ENCODE data around the gene PTPRE.

PTPRE gene

DNA sequence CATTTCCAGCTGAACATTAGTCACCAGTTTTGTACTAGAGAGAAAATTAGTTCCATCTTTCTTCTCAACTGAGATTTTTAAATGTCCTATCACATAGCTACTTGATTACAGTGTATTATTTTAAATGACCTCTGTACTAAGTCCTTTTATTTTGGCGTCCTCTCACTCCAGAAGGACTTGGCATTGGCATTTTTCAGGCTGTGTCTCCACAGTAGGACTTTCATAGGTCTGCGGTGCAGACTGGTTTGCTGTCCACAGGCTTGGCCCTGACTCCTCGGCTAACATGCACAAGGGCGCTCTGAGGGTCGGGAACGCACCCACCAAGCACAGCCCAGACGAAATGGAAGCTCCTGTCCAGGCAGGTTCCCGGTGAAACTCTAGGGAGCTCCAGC is 6.5 kb downstream of the PTPRE start:
- H3K27ac ChIP-seq: no peak overlapping the region
- peaks cover 0 to under 1% of the 10 kb centered on the region in 2 donors for H3K27me3 ChIP-seq
- H3K9me3 ChIP-seq: no peaks in the 10 kb centered on the region
- H3K4me1 ChIP-seq: peaks cover 0 to 9% (median 3%) of the 10 kb centered on the region in 4 donors
- TF ChIP-seq, protein P1, sequence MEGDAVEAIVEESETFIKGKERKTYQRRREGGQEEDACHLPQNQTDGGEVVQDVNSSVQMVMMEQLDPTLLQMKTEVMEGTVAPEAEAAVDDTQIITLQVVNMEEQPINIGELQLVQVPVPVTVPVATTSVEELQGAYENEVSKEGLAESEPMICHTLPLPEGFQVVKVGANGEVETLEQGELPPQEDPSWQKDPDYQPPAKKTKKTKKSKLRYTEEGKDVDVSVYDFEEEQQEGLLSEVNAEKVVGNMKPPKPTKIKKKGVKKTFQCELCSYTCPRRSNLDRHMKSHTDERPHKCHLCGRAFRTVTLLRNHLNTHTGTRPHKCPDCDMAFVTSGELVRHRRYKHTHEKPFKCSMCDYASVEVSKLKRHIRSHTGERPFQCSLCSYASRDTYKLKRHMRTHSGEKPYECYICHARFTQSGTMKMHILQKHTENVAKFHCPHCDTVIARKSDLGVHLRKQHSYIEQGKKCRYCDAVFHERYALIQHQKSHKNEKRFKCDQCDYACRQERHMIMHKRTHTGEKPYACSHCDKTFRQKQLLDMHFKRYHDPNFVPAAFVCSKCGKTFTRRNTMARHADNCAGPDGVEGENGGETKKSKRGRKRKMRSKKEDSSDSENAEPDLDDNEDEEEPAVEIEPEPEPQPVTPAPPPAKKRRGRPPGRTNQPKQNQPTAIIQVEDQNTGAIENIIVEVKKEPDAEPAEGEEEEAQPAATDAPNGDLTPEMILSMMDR (IDR thresholded peaks at IDR 0.05): no peak
- no peak for DNase-seq
- intact Hi-C loops (cut with DNase I; ENCODE audit: low total_unique reads): loop anchor here (2.0 kb wide), 1 partner anchor 157 kb away; no protein-coding TSS in a partner anchor
- H3K4me3 ChIP-seq: no peak overlapping the region
- no peaks in the 10 kb centered on the region for H3K36me3 ChIP-seq

DNA sequence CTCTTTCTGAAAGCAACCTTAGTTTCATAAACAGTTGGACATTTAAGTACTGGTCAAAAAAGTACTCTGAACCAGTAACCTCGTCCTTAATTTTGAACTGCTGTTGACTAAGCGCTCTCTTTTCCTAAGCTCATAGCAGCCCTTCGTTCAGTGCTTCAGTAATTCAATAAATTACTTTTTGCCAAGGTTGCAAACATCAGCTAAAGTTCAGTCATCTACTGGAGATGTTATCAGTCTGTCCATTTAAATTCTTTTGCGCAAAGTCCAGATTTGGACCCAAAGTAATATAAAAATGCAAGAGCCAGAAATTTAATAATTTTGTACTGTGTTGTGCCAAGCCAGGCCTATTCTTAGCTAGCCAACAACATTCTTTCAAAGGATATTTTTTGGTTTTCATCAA is 8.4 kb downstream of the PTPRE start:
- Histone ChIP-seq H3K36me3 (no peaks in the 10 kb centered on the region), H3K4me1 (peaks cover 0 to 15% (median 9%) of the 10 kb centered on the region in 4 donors), H3K9me3 (no peaks in the 10 kb centered on the region), H3K4me3 (no peak overlapping the region), H3K27me3 (no peaks in the 10 kb centered on the region), H3K27ac (no peak overlapping the region)
- DNase-seq: no peak
- intact Hi-C loops (cut with DNase I; ENCODE audit: low total_unique reads): no loop called here
- TF ChIP-seq, protein P1 (IDR thresholded peaks at IDR 0.05): no peak

DNA sequence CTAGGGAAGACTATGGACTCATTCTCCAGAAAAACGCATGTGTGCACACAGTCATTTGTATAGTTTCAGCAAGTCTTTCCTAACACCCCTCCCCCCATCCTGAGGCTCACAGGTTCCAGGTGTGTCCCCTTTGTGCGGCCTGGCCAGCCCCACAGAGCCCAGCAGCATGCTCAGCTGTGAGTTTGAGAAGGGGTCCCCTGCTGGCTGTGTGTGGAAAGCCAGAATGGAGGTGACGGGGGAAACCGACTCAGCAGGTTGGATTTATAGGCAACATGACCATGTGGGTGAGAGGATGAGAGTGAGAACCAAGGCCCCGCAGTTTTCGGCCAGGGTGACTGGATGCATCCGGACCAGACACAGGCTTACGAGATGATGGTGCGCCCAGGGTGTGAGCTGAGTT is 9.9 kb downstream of the PTPRE start:
- Histone ChIP-seq H3K36me3 (no peaks in the 10 kb centered on the region), H3K27me3 (no peaks in the 10 kb centered on the region), H3K27ac (no peak overlapping the region), H3K4me3 (no peak overlapping the region), H3K9me3 (no peaks in the 10 kb centered on the region), H3K4me1 (peaks cover 0 to 28% (median 16%) of the 10 kb centered on the region in 4 donors)
- intact Hi-C loops (cut with DNase I; ENCODE audit: low total_unique reads): no loop called here
- DNase-seq: no peak
- TF ChIP-seq, protein P1 (IDR thresholded peaks at IDR 0.05): no peak

DNA sequence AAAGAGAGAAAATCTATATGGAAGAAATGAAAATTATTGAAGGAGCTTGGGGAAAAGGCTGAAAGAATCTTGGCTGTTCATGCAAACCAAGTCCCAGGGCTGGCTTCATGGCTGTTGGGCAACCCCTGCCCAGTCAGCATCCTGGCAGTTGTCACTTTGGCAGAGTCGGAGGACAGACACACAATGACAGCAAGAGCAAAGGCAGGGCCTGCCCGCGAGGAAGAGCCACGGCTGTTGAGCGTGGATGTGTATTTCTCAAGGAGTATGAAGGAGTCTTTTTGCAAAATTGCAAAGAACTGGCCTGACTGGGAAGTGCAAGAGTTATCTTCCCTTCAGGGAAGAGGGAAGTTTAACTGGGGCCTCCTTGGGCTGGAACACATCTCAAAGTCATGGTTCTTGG is 11.7 kb downstream of the PTPRE start:
- DNase-seq: no peak
- Histone ChIP-seq H3K36me3 (no peaks in the 10 kb centered on the region), H3K4me3 (no peak overlapping the region), H3K4me1 (peaks cover 0 to 45% (median 28%) of the 10 kb centered on the region in 4 donors), H3K27me3 (no peaks in the 10 kb centered on the region), H3K9me3 (no peaks in the 10 kb centered on the region), H3K27ac (no peak overlapping the region)
- intact Hi-C loops (cut with DNase I; ENCODE audit: low total_unique reads): no loop called here
- TF ChIP-seq, protein P1 (IDR thresholded peaks at IDR 0.05): no peak

DNA sequence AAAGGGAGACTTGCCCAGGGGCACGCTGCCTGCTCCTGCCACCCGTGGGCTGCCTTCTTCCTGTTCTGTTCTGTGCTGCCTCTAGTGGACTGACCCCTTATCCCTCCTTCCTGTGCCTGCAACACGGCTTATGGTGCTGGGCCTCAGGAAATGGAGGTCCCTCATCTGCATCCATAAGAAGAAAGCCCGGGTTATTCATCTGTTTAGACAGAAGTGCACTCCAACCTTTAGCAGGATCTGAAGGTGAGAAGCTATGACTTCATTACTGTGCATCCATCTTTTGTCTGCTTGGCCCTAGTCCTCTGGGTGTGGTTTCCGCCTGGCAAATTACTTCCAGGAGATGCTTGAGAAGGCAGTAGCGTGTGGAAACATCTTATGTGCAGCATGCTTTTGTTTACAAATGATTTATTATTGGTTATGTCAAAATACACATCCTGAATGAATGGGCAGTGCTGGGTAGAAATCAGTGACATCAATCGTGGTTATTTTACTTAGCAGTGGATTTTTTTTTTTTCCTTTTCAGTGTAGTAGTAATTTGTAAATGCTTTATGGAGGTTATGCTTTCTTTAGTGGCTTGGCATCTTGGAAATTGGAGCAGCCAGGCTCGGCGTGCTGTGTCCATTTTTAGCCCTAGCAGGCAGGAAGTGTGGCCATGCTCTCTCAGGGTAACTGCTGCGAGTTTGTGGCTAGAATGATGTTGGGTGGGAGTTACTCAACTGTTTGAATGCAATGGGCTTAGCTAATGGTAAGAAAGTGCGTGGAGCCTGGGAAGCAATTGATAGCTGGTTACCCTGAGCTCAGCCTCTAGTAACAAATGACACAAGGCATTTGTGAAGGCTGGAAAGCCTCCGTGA is 12.7 kb downstream of the PTPRE start:
- intact Hi-C loops (cut with DNase I; ENCODE audit: low total_unique reads): no loop called here
- H3K4me3 ChIP-seq: no peak overlapping the region
- TF ChIP-seq, protein P1 (IDR thresholded peaks at IDR 0.05): no peak

More for the DNA sequence above, 12.7 kb downstream of the PTPRE start:
- no peak for DNase-seq
- Histone ChIP-seq H3K4me1 (peaks cover 0 to 48% (median 29%) of the 10 kb centered on the region in 4 donors), H3K27me3 (no peaks in the 10 kb centered on the region), H3K27ac (peak overlapping the region; percentile 1 to 50), H3K36me3 (no peaks in the 10 kb centered on the region), H3K9me3 (no peaks in the 10 kb centered on the region)

All from tibial artery (tissue), 4 donors.